ENCODE measurements around the gene GTPBP1. TPM values are rescaled to one million over a fixed set of nuclear protein-coding genes. Genes with fewer than 3 reads are reported as not detected.

GTPBP1 gene
- total RNA-seq, 4 donors from 2014 or later: 73.0 to 100 (median 76.8) TPM

- TF ChIP-seq POLR2A (IDR thresholded peaks at IDR 0.05): no peak
- H3K9me3 ChIP-seq: no peaks in the 10 kb centered on the region
- peaks cover 6% of the 10 kb centered on the region for H3K36me3 ChIP-seq
- H3K27me3 ChIP-seq: no peaks in the 10 kb centered on the region
- no peak overlapping the region for H3K4me3 ChIP-seq
- H3K27ac ChIP-seq: no peak overlapping the region
- no peak for DNase-seq (ENCODE audit: low spot score in 2 of 2)
- 91% methylated on average over 3 of the region's 3 CpGs for WGBS
- H3K4me1 ChIP-seq: peaks cover 50% of the 10 kb centered on the region
These were observed 4.6 kb downstream of the GTPBP1 start for GRCh38 chr22:38710351-38710750.

- Histone ChIP-seq H3K27me3 (no peaks in the 10 kb centered on the region), H3K27ac (no peak overlapping the region), H3K4me1 (peaks cover 55% of the 10 kb centered on the region), H3K36me3 (peaks cover 11% of the 10 kb centered on the region), H3K9me3 (no peaks in the 10 kb centered on the region), H3K4me3 (no peak overlapping the region)
- WGBS: 51% methylated on average over 3 of the region's 3 CpGs
- no peak for TF ChIP-seq CTCF (IDR thresholded peaks at IDR 0.05)
- TF ChIP-seq POLR2A (IDR thresholded peaks at IDR 0.05): no peak
- TF ChIP-seq EP300 (IDR thresholded peaks at IDR 0.05): no peak
- no peak for TF ChIP-seq POLR2AphosphoS5 (IDR thresholded peaks at IDR 0.05)
- no peak for DNase-seq (ENCODE audit: low spot score in 2 of 2)
These were observed 5.1 kb downstream of the GTPBP1 start for GRCh38 chr22:38710866-38711265.

- no peak for DNase-seq (ENCODE audit: low spot score in 2 of 2)
- Histone ChIP-seq H3K36me3 (peaks cover 29% of the 10 kb centered on the region), H3K4me1 (peaks cover 54% of the 10 kb centered on the region), H3K9me3 (no peaks in the 10 kb centered on the region), H3K27me3 (no peaks in the 10 kb centered on the region), H3K4me3 (no peak overlapping the region), H3K27ac (no peak overlapping the region)
- TF ChIP-seq POLR2AphosphoS5 (IDR thresholded peaks at IDR 0.05) (no peak), CTCF (IDR thresholded peaks at IDR 0.05) (no peak), POLR2A (IDR thresholded peaks at IDR 0.05) (no peak), EP300 (IDR thresholded peaks at IDR 0.05) (no peak)
- 86% methylated on average over 11 of the region's 11 CpGs for WGBS
These were observed 6.9 kb downstream of the GTPBP1 start for GRCh38 chr22:38712486-38713207.

- Histone ChIP-seq H3K9me3 (no peaks in the 10 kb centered on the region), H3K27ac (no peak overlapping the region)
These were observed 8.2 kb downstream of the GTPBP1 start for GRCh38 chr22:38713921-38714320.

GRCh38 chr22:38715176-38715764, 9.5 kb downstream of the GTPBP1 start:
- Histone ChIP-seq H3K9me3 (no peaks in the 10 kb centered on the region), H3K27me3 (no peaks in the 10 kb centered on the region), H3K4me1 (peaks cover 58% of the 10 kb centered on the region), H3K27ac (no peak overlapping the region), H3K4me3 (no peak overlapping the region), H3K36me3 (peaks cover 27% of the 10 kb centered on the region)
- WGBS: 92% methylated on average over 9 of the region's 9 CpGs
- no peak for TF ChIP-seq POLR2AphosphoS5 (IDR thresholded peaks at IDR 0.05)
- no peak for TF ChIP-seq EP300 (IDR thresholded peaks at IDR 0.05)
- no peak for TF ChIP-seq CTCF (IDR thresholded peaks at IDR 0.05)
- no peak for TF ChIP-seq POLR2A (IDR thresholded peaks at IDR 0.05)
- DNase-seq (ENCODE audit: low spot score in 2 of 2): no peak

More at GRCh38 chr22:38713921-38714320, 8.2 kb downstream of the GTPBP1 start:
- WGBS: 90% methylated on average over 8 of the region's 8 CpGs
- Histone ChIP-seq H3K4me3 (no peak overlapping the region), H3K4me1 (peaks cover 58% of the 10 kb centered on the region), H3K27me3 (no peaks in the 10 kb centered on the region), H3K36me3 (peaks cover 33% of the 10 kb centered on the region)
- no peak for TF ChIP-seq POLR2A (IDR thresholded peaks at IDR 0.05)
- TF ChIP-seq CTCF (IDR thresholded peaks at IDR 0.05): no peak
- no peak for TF ChIP-seq POLR2AphosphoS5 (IDR thresholded peaks at IDR 0.05)
- TF ChIP-seq EP300 (IDR thresholded peaks at IDR 0.05): no peak
- DNase-seq (ENCODE audit: low spot score in 2 of 2): no peak

Data from suprapubic skin (tissue), 4 donors.